HepG2 (cell line): ENCODE data around the gene ITIH1. TPM values are rescaled to one million over a fixed set of nuclear protein-coding genes. Genes with fewer than 3 reads are reported as not detected.

Source experiments
- NAIF1 ChIP-seq: sonication (generic); formaldehyde crosslinking; IDR thresholded peaks from 2 replicates; pipeline ENCODE4 v1.5.0; 2020; ENCODE audit warnings: mild to moderate bottlenecking, missing genetic modification reagents, borderline replicate concordance
- polyA plus RNA-seq, 8 experiments: library from polyadenylated mRNA; depleted of rRNA in 3 of 8; stranded (reverse) in 7 of 8; unstranded in 1 of 8; fragments of >200 nt; fragmentation: Illumina TruSeq in 4 of 8; extraction: Trizol in 4 of 8; gene quantifications; 2 replicates each; pipeline versions ENCODE4 v1.2.1 to v1.2.3, GENCODE V29; 2011 to 2016; ENCODE audit warnings: low read depth in 4 of 8, missing spikeins in 1 of 8, mixed read lengths in 1 of 8; ENCODE audit not compliant: insufficient read depth in 1 of 8
- total RNA-seq, 5 experiments: library from RNA; depleted of rRNA; stranded (reverse); fragments of >200 nt; fragmentation: Illumina TruSeq; extraction: Trizol; gene quantifications; 2 replicates each; pipeline ENCODE4 v1.2.3, GENCODE V29; 2016; ENCODE audit warnings: low read depth in 1 of 5
- TF ChIP-seq, protein P1 (sequence below): sonication (generic); formaldehyde crosslinking; IDR thresholded peaks from 2 replicates; pipeline ENCODE4 v1.4.0; 2020; ENCODE audit warnings: mild to moderate bottlenecking, missing genetic modification reagents
- TF ChIP-seq, protein P2 (sequence below): sonication (generic); formaldehyde crosslinking; IDR thresholded peaks from 2 replicates; pipeline ENCODE4 v1.8.1; 2023; ENCODE audit warnings: mild to moderate bottlenecking, missing genetic modification reagents

The ITIH1 gene
- total and polyA plus RNA-seq, 2 of the 13 experiments (the other 11 are each of a cell fraction or from before 2014, with no cell fraction given) = 12.3 to 19.6 TPM

- TF ChIP-seq, protein P1, sequence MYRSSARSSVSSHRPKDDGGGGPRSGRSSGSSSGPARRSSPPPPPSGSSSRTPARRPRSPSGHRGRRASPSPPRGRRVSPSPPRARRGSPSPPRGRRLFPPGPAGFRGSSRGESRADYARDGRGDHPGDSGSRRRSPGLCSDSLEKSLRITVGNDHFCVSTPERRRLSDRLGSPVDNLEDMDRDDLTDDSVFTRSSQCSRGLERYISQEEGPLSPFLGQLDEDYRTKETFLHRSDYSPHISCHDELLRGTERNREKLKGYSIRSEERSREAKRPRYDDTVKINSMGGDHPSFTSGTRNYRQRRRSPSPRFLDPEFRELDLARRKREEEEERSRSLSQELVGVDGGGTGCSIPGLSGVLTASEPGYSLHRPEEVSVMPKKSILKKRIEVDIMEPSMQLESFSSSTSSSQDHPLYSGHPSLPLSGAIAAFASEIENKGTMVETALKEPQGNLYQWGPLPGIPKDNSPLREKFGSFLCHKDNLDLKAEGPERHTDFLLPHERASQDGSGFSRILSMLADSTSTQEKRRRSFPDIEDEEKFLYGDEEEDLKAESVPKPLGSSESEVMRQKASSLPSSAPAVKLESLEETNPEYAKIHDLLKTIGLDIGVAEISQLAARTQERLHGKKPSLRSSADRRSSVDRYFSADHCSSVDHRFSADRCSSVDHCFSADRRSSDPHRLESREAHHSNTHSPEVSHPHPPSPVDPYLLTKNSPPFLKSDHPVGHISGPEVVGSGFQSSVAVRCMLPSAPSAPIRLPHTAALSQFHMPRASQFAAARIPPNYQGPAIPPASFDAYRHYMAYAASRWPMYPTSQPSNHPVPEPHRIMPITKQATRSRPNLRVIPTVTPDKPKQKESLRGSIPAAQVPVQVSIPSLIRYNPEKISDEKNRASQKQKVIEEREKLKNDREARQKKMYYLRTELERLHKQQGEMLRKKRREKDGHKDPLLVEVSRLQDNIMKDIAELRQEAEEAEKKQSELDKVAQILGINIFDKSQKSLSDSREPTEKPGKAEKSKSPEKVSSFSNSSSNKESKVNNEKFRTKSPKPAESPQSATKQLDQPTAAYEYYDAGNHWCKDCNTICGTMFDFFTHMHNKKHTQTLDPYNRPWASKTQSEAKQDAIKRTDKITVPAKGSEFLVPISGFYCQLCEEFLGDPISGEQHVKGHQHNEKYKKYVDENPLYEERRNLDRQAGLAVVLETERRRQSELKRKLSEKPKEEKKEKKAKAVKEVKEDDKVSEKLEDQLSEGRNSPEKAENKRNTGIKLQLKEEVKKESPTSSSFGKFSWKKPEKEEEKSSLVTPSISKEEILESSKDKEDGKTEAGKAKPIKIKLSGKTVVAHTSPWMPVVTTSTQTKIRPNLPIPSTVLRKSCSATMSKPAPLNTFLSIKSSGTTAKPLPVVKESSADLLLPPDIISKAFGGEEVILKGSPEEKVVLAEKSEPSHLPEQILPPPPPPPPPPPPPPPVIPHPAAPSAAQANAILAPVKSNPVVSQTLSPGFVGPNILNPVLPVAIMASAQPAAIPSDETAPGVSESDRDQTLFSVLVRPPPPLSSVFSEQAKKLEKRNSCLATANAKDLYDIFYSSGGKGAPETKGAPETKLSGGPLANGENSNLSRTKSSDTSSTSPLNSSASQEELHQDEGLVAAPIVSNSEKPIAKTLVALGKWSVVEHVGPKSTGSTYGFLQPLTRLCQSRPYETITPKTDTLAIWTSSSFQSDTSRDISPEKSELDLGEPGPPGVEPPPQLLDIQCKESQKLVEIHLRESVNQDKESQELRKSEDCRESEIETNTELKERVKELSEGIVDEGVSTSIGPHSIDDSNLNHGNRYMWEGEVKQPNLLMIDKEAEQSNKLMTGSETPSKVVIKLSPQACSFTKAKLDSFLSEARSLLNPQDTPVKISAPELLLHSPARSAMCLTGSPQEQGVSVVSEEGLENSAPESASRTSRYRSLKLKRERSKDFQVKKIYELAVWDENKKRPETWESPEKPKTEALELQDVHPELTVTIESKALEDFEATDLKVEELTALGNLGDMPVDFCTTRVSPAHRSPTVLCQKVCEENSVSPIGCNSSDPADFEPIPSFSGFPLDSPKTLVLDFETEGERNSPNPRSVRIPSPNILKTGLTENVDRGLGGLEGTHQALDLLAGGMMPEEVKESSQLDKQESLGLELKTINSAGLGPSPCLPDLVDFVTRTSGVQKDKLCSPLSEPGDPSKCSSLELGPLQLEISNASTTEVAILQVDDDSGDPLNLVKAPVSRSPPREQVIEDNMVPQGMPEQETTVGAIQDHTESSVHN (CRISPR knock-in tag) = no peak
- TF ChIP-seq, protein P2, sequence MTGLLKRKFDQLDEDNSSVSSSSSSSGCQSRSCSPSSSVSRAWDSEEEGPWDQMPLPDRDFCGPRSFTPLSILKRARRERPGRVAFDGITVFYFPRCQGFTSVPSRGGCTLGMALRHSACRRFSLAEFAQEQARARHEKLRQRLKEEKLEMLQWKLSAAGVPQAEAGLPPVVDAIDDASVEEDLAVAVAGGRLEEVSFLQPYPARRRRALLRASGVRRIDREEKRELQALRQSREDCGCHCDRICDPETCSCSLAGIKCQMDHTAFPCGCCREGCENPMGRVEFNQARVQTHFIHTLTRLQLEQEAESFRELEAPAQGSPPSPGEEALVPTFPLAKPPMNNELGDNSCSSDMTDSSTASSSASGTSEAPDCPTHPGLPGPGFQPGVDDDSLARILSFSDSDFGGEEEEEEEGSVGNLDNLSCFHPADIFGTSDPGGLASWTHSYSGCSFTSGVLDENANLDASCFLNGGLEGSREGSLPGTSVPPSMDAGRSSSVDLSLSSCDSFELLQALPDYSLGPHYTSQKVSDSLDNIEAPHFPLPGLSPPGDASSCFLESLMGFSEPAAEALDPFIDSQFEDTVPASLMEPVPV (CRISPR knock-in tag) = no peak
- TF ChIP-seq NAIF1 (CRISPR knock-in tag) = no peak
Measured at GRCh38 chr3:52824037-52824436, 46.6 kb downstream of the ITIH1 start (continued).
